Ishikawa (cell line): ENCODE data around the gene ANKFN1.

Experiments used
- CEBPB ChIP-seq: IDR thresholded peaks from 2 replicates; pipeline ENCODE4 v1.6.1; 2012
- EP300 ChIP-seq: IDR thresholded peaks from 2 replicates; pipeline ENCODE4 v1.6.1; 2012; ENCODE audit warnings: borderline replicate concordance
- TAF1 ChIP-seq: IDR thresholded peaks from 2 replicates; pipeline ENCODE4 v1.6.1; 2012; ENCODE audit warnings: low read depth, mild to moderate bottlenecking
- TCF12 ChIP-seq: IDR thresholded peaks from 2 replicates; pipeline ENCODE4 v1.6.1; 2012; ENCODE audit warnings: low read depth
- TEAD4 ChIP-seq: IDR thresholded peaks from 2 replicates; pipeline ENCODE4 v1.6.1; 2012
- YY1 ChIP-seq: IDR thresholded peaks from 2 replicates; pipeline ENCODE4 v1.6.1; 2012; ENCODE audit warnings: low read depth
- TF ChIP-seq, protein P1 (sequence below): IDR thresholded peaks from 2 replicates; pipeline ENCODE4 v1.6.1; 2012

DNA sequence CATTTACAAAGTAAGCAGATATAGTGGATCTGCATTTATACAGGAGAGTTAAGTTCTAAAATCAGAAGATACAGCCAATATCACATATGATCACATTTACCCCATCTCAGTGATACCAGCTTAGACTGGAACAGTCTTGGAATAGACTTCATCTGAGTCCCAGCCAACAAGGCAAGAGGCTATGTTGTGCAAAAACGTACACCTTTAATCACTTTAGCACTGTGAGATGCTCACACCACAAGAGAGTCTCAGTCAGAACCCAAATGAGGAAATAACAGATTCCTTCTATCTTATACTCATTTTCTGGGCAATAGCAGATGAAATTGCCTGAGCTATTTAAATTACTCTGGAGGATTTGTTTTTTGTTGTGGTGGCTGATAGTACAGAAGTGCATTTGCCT lies 145.6 kb downstream of the ANKFN1 start:
- no peak for TF ChIP-seq CEBPB
- TF ChIP-seq, protein P1, sequence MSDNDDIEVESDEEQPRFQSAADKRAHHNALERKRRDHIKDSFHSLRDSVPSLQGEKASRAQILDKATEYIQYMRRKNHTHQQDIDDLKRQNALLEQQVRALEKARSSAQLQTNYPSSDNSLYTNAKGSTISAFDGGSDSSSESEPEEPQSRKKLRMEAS, result no peak
- TF ChIP-seq YY1, result no peak
- no peak for TF ChIP-seq TAF1
- TF ChIP-seq TEAD4, result no peak
- TF ChIP-seq TCF12, result no peak
- no peak for TF ChIP-seq EP300
